K562 (cell line): Measurements from ENCODE around the gene FASN. TPM values are rescaled to one million over a fixed set of nuclear protein-coding genes. Genes with fewer than 3 reads are reported as not detected.

ENCODE experiments used
- ATAC-seq: fragments of 200-7000 bp; cut with Tn5 transposase; 3 replicates; pipeline ENCODE4 v1.9.1; 2020; ENCODE audit warnings: moderate library complexity
- BruUV-seq: library from RNA; stranded (reverse); fragments of 400-500 nt; replicated peaks from 2 replicates; lab custom pipeline; 2021; lab: Mats Ljungman, UMichigan
- CTCF ChIA-PET: fragments of 300-600 bp; formaldehyde crosslinking; extraction: SDS; loops from one replicate; lab custom pipeline; 2021; ENCODE audit warnings: low intra/inter-chr PET ratio; lab: Yijun Ruan, JAX
- POLR2A ChIA-PET: fragments of 300-600, 350-650 bp; sonication (Branson Sonifier 250); formaldehyde crosslinking; extraction: SDS; loops from one replicate; lab custom pipeline; 2021; ENCODE audit warnings: antibody characterized with exemption, inconsistent platforms; lab: Yijun Ruan, JAX
- DNase-seq, 4 experiments: peaks; one replicate each; pipeline versions ENCODE4 v3.0.0 to v3.0.0-alpha.2; 2011 to 2018; ENCODE audit warnings: low spot score in 3 of 4, mixed read lengths in 3 of 4; ENCODE audit errors: extremely low read depth in 1 of 4
- FAIRE-seq: peaks from 2 replicates; lab custom pipeline; 2011; peaks lifted over from hg19 to GRCh38; lab: Jason Lieb, UNC
- H2AFZ ChIP-seq: 2 replicates; pipeline ENCODE4 v1.6.0; 2011; ENCODE audit warnings: low read depth, low read length, control low read depth, inconsistent platforms
- H3K27ac ChIP-seq: fragments of 200-600 bp; 3 replicates; pipeline ENCODE4 v1.8.0; 2011; ENCODE audit warnings: low read depth, mild to moderate bottlenecking, control low read depth, inconsistent platforms, low read length, moderate library complexity, mixed read lengths; ENCODE audit errors: extremely low read depth
- H3K27me3 ChIP-seq, 2 experiments: fragments of 300-600 bp in 1 of 2; 2 replicates in 1 of 2; 3 replicates in 1 of 2; pipeline versions ENCODE4 v1.6.0 to v1.8.0; 2011; ENCODE audit warnings: inconsistent platforms in 2 of 2, low read length in 2 of 2, mild to moderate bottlenecking in 1 of 2, mixed read lengths in 1 of 2, moderate library complexity in 1 of 2; ENCODE audit not compliant: control insufficient read depth in 2 of 2, insufficient read depth in 2 of 2
- H3K36me3 ChIP-seq: fragments of 300-600 bp; 3 replicates; pipeline ENCODE4 v1.8.0; 2011; ENCODE audit warnings: mild to moderate bottlenecking, low read length, inconsistent platforms; ENCODE audit not compliant: control insufficient read depth, insufficient read depth
- H3K4me1 ChIP-seq, 2 experiments: fragments of 200-600 bp in 1 of 2; replicated peaks in 1 of 2; 2 replicates in 1 of 2; 3 replicates in 1 of 2; pipeline versions ENCODE4 v1.5.1 to v1.8.0; 2011; ENCODE audit warnings: inconsistent platforms in 2 of 2, low read length in 2 of 2, mild to moderate bottlenecking in 1 of 2, mixed read lengths in 1 of 2, moderate library complexity in 1 of 2; ENCODE audit not compliant: control insufficient read depth in 2 of 2, insufficient read depth in 2 of 2
- H3K4me2 ChIP-seq: 2 replicates; pipeline ENCODE4 v1.6.1; 2011; ENCODE audit warnings: low read length, control low read depth, inconsistent platforms, mixed read lengths; ENCODE audit not compliant: insufficient read depth
- H3K4me3 ChIP-seq: fragments of 200-600 bp; sonication (generic), shearing (Covaris generic); 2 replicates; pipeline ENCODE4 v1.5.1; 2016; ENCODE audit warnings: control low read depth, inconsistent platforms
- H3K79me2 ChIP-seq: fragments of 200-600 bp; 3 replicates; pipeline ENCODE4 v1.8.0; 2011; ENCODE audit warnings: low read length, inconsistent platforms; ENCODE audit not compliant: control insufficient read depth, insufficient read depth
- H3K9ac ChIP-seq, 2 experiments: 2 replicates each; pipeline versions ENCODE4 v1.6.0 to v1.6.1; 2011; ENCODE audit warnings: low read depth in 2 of 2, low read length in 2 of 2, control low read depth in 1 of 2, inconsistent platforms in 1 of 2, mild to moderate bottlenecking in 1 of 2, mixed read lengths in 1 of 2; ENCODE audit not compliant: insufficient read depth in 1 of 2
- H3K9me1 ChIP-seq: one replicate; pipeline ENCODE4 v1.6.0; 2011; ENCODE audit warnings: inconsistent platforms, mild to moderate bottlenecking, low read length, moderate library complexity; ENCODE audit not compliant: control insufficient read depth, insufficient read depth
- H3K9me3 ChIP-seq: replicated peaks from 2 replicates; pipeline ENCODE4 v1.5.1; 2011; ENCODE audit warnings: low read depth, low read length, inconsistent platforms; ENCODE audit not compliant: control insufficient read depth, insufficient read depth
- H4K20me1 ChIP-seq: replicated peaks from 2 replicates; pipeline ENCODE4 v1.6.1; 2011; ENCODE audit warnings: low read length, inconsistent platforms, mixed read lengths; ENCODE audit not compliant: control insufficient read depth, insufficient read depth
- ARID1B ChIP-seq: fragments of 450-650 bp; IDR thresholded peaks from 2 replicates; pipeline ENCODE4 v1.6.1; 2016; ENCODE audit warnings: antibody characterized with exemption, mild to moderate bottlenecking, inconsistent platforms
- CCNT2 ChIP-seq: IDR thresholded peaks from 2 replicates; pipeline ENCODE4 v1.6.1; 2011; ENCODE audit warnings: borderline replicate concordance, low read depth, mild to moderate bottlenecking, moderate library complexity, mixed read lengths, low read length; ENCODE audit not compliant: insufficient read length; ENCODE audit errors: extremely low read depth
- EGR1 ChIP-seq: fragments of 450-650 bp; conservative IDR thresholded peaks from 2 replicates; pipeline ENCODE4 v1.6.1; 2017; ENCODE audit warnings: mild to moderate bottlenecking
- MNT ChIP-seq, 2 experiments: fragments of 450-650 bp; conservative IDR thresholded peaks; 2 replicates each; pipeline ENCODE4 v1.6.1; 2017; ENCODE audit warnings: mild to moderate bottlenecking in 2 of 2, moderate library complexity in 2 of 2
- NCOR1 ChIP-seq: fragments of 450-650 bp; IDR thresholded peaks from 2 replicates; pipeline ENCODE4 v1.6.1; 2016; ENCODE audit warnings: mild to moderate bottlenecking, moderate library complexity
- POLR3A ChIP-seq: IDR thresholded peaks from 2 replicates; pipeline ENCODE4 v1.6.1; 2011; ENCODE audit warnings: borderline replicate concordance, mild to moderate bottlenecking, moderate library complexity; ENCODE audit not compliant: insufficient read length, insufficient read depth; ENCODE audit errors: extremely low read depth
- YY1 ChIP-seq, 3 experiments: IDR thresholded peaks; 2 replicates each; pipeline ENCODE4 v1.6.1; 2011; ENCODE audit warnings: low read length in 2 of 3, mild to moderate bottlenecking in 2 of 3, moderate library complexity in 2 of 3, borderline replicate concordance in 1 of 3, control low read depth in 1 of 3, low read depth in 1 of 3; ENCODE audit not compliant: insufficient read depth in 3 of 3, insufficient replicate concordance in 2 of 3, control insufficient read depth in 1 of 3, insufficient read length in 1 of 3; ENCODE audit errors: extremely low read depth in 1 of 3
- ZBTB7A ChIP-seq: IDR thresholded peaks from 2 replicates; pipeline ENCODE4 v1.6.1; 2011; ENCODE audit warnings: low read depth, mild to moderate bottlenecking, low read length, moderate library complexity, borderline replicate concordance; ENCODE audit not compliant: control insufficient read depth
- ZNF695 ChIP-seq: fragments of 450-650 bp; formaldehyde crosslinking; IDR thresholded peaks from 2 replicates; pipeline ENCODE4 v1.4.0; 2020; ENCODE audit warnings: mild to moderate bottlenecking, moderate library complexity
- WGBS: fragments of 100-300 bp; shearing (Covaris generic); methylation state at CpG from one replicate; pipeline ENCODE4 v1.1.6; 2016; ENCODE audit warnings: low coverage, mixed read lengths; ENCODE audit not compliant: insufficient coverage; ENCODE audit errors: missing lambda C conversion rate; 5-methylcytosine and 5-hydroxymethylcytosine counted together
- in situ Hi-C: fragments of 300-500 bp; cut with MboI; formaldehyde crosslinking; loops from 4 replicates; pipeline ENCODE4 v1.15.0; 2018; ENCODE audit warnings: inconsistent platforms, mixed read lengths
- intact Hi-C: fragments of 100-400 bp; cut with micrococcal nuclease; formaldehyde crosslinking; loops from 2 replicates; pipeline ENCODE4 v1.14.2; 2022
- polyA plus RNA-seq, 8 experiments: library from polyadenylated mRNA; depleted of rRNA in 4 of 8; stranded (reverse) in 5 of 8; unstranded in 3 of 8; fragments of >200 nt; fragmentation: Nextera tagmentation in 2 of 8; fragmentation: Illumina TruSeq in 1 of 8; extraction: Ambion mirVana in 2 of 8; extraction: Trizol in 1 of 8; gene quantifications; 2 replicates each; pipeline versions ENCODE4 v1.2.1 to v1.2.3, GENCODE V29; 2011 to 2014; ENCODE audit warnings: inconsistent platforms in 1 of 8, missing spikeins in 1 of 8
- total RNA-seq, 7 experiments: library from RNA; depleted of rRNA in 6 of 7; stranded (reverse); fragments of >200 nt in 6 of 7; fragmentation: Illumina TruSeq in 2 of 7; extraction: Trizol in 2 of 7; gene quantifications; 2 replicates each; pipeline versions ENCODE4 v1.2.1 to v1.2.3, GENCODE V29; 2011 to 2021; ENCODE audit warnings: low replicate concordance in 1 of 7

The FASN gene
- total and polyA plus RNA-seq, 9 of the 15 experiments (the other 6 are each of a cell fraction or from before 2014, with no cell fraction given), result 0.15 to 663 (median 49.9) TPM

DNA sequence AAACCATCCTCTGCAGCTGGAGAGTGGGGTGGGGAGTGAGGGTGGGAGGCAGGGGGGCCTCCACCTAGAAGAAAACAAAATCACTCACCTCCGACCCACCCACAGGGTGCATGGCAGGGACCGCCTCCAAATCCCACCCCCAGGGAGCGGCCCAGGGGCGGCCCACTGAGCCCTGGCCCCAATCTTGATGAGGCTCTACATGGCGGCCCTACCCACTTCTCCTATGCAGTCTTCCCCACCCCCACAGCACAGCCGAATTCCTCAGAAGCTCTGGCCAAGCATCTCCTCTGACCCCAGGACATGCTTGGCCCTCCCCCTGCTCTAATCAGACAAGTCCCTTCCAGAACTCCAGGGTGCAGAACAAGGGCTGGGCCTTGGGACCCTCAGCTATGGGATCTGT, 18.2 kb upstream of the FASN start:
- no peak overlapping the region for H3K27ac ChIP-seq
- FAIRE-seq (peak; percentile 35), DNase-seq (peak; percentile 46 to 73 (median 52)), ATAC-seq (peak; percentile 59)
- no TSS peak for BruUV-seq
- no peak overlapping the region for H2AFZ ChIP-seq
- H4K20me1 ChIP-seq, result no peaks in the 10 kb centered on the region; the same call in 1 of the 2 replicates
- intact Hi-C loops, result no loop called here
- in situ Hi-C loops, result no loop called here
- peaks cover 19% of the 10 kb centered on the region; the same call in 2 of the 3 replicates for H3K36me3 ChIP-seq
- H3K9ac ChIP-seq, result peak overlapping the region in 1 of 2 experiments; percentile 79; a peak in 2 of 4 replicates
- H3K4me2 ChIP-seq, result 0 out of 2 replicates have a peak overlapping the region, but pooled peaks have one; percentile 5
- peaks cover 7% of the 10 kb centered on the region for H3K9me1 ChIP-seq
- H3K79me2 ChIP-seq, result peaks cover 2% of the 10 kb centered on the region; the same call in 1 of the 3 replicates
- no peaks in the 10 kb centered on the region; a peak in 1 of 5 replicates for H3K27me3 ChIP-seq
- ChIA-PET CTCF (interaction anchor here (0.6 kb wide), 1 partner anchor 47 kb away, joined by 4 read pairs; no protein-coding TSS in a partner anchor), POLR2A (interaction anchor here (0.9 to 1.0 kb wide), 3 partner anchors 10 to 18 kb away, joined by 3 read pairs; partner anchors contain the start of gene FASN)
- peaks cover 44 to 57% of the 10 kb centered on the region in 2 experiments for H3K4me1 ChIP-seq
- no peak for TF ChIP-seq ZNF695 (CRISPR knock-in tag)
- TF ChIP-seq YY1 (IDR thresholded peaks at IDR 0.05; ENCODE audit: borderline replicate concordance in 1 of 3, control insufficient read depth in 1 of 3, extremely low read depth in 1 of 3, insufficient read depth in 3 of 3, insufficient read length in 1 of 3, insufficient replicate concordance in 2 of 3, low read depth in 1 of 3, low read length in 2 of 3), result peak in 1 of 3 experiments; percentile 17
- TF ChIP-seq EGR1, result 0 out of 2 replicates have a peak, but pooled peaks have one; percentile 19
- TF ChIP-seq ZBTB7A, result peak; percentile 35; the same call in 1 of the 2 replicates
- TF ChIP-seq CCNT2, result no peak
- TF ChIP-seq MNT (conservative IDR thresholded peaks at IDR 0.05), result no peak
- 0 out of 2 replicates have a peak, but pooled peaks have one; percentile 9 for TF ChIP-seq ARID1B
- TF ChIP-seq POLR3A, result no peak
- no peak for TF ChIP-seq NCOR1
- H3K4me3 ChIP-seq, result no peak overlapping the region
- WGBS, result 40% methylated on average over 2 of the region's 6 CpGs
- no peaks in the 10 kb centered on the region for H3K9me3 ChIP-seq
